Transverse colon (tissue), 4 donors: Measurements from ENCODE around the gene RUBCN. TPM values are rescaled to one million over a fixed set of nuclear protein-coding genes. Genes with fewer than 3 reads are reported as not detected.

Experiments
- DNase-seq: peaks from one replicate; pipeline ENCODE4 v3.0.0-alpha.2; 2019
- H3K27ac ChIP-seq, 4 donors: fragments of 200-600 bp; sonication (generic); 2 replicates each; pipeline ENCODE4 v1.5.1; 2016 to 2018; ENCODE audit warnings: inconsistent platforms in 4 of 4
- H3K27me3 ChIP-seq: fragments of 200-600 bp; sonication (generic); 2 replicates; pipeline ENCODE4 v1.5.1; 2017; ENCODE audit warnings: inconsistent platforms
- H3K36me3 ChIP-seq, 4 donors: fragments of 200-600 bp; sonication (generic); 2 replicates each; pipeline ENCODE4 v1.5.1; 2017 to 2019; ENCODE audit warnings: inconsistent platforms in 4 of 4
- H3K4me1 ChIP-seq, 4 donors: fragments of 200-600 bp; sonication (generic); 2 replicates each; pipeline ENCODE4 v1.5.1; 2017 to 2020; ENCODE audit warnings: inconsistent platforms in 4 of 4
- H3K4me3 ChIP-seq, 4 donors: fragments of 200-600 bp; sonication (generic); 1 replicate in 1 of 4; 2 replicates in 3 of 4; pipeline versions ENCODE4 v1.5.1 to v1.6.1; 2017 to 2019; ENCODE audit warnings: inconsistent platforms in 4 of 4
- H3K9me3 ChIP-seq, 2 donors: fragments of 200-600 bp; sonication (generic); 2 replicates each; pipeline ENCODE4 v1.5.1; 2017 to 2019; ENCODE audit warnings: inconsistent platforms in 2 of 2
- CTCF ChIP-seq, 5 experiments: fragments of 200-600 bp in 3 of 5; fragments of 450-650 bp in 2 of 5; sonication (generic) in 3 of 5; IDR thresholded peaks; 1 replicate in 2 of 5; 2 replicates in 3 of 5; pipeline ENCODE4 v1.5.1; 2016 to 2017; ENCODE audit warnings: antibody characterized with exemption in 5 of 5, inconsistent platforms in 3 of 5, mild to moderate bottlenecking in 2 of 5, moderate library complexity in 1 of 5
- EP300 ChIP-seq: sonication (generic); formaldehyde crosslinking; IDR thresholded peaks from one replicate; pipeline ENCODE4 v1.6.1; 2017; ENCODE audit warnings: antibody characterized with exemption, low read depth
- POLR2A ChIP-seq: fragments of 450-650 bp; IDR thresholded peaks from one replicate; pipeline ENCODE4 v1.6.1; 2016; ENCODE audit warnings: antibody characterized with exemption, mild to moderate bottlenecking, moderate library complexity
- POLR2AphosphoS5 ChIP-seq, 3 donors: sonication (generic); formaldehyde crosslinking; IDR thresholded peaks; one replicate each; pipeline ENCODE4 v1.6.1; 2016; ENCODE audit warnings: antibody characterized with exemption in 3 of 3
- WGBS, 2 donors: methylation state at CpG; one replicate each; pipeline ENCODE4 v1.1.5; 2018; ENCODE audit warnings: low coverage in 1 of 2; 5-methylcytosine and 5-hydroxymethylcytosine counted together
- in situ Hi-C, 4 donors: fragments of 200-750 bp; cut with MboI; loops; one replicate each; pipeline versions ENCODE4 v1.15.0 to v1.15.1; 2017; ENCODE audit warnings: low sequenced_read_pairs in 3 of 4, low pct_ligation_motif_present in 1 of 4, low pct_unique_long_range_greater_than_20kb in 1 of 4
- intact Hi-C: fragments of 100-400 bp; cut with DNase I; formaldehyde crosslinking; loops from one replicate; pipeline ENCODE4 v1.15.1; 2023; ENCODE audit warnings: low total_unique reads
- total RNA-seq, 4 donors: library from RNA; depleted of rRNA; stranded (reverse); fragments of >200 nt; gene quantifications; one replicate each; pipeline ENCODE4 v1.1.0, GENCODE V29; 2016

The RUBCN gene
- total RNA-seq, 4 donors from 2014 or later, result 32.2 to 64.7 (median 54.8) TPM

GRCh38 chr3:197722734-197723133, 14.0 kb downstream of the RUBCN start:
- H3K36me3 ChIP-seq, result no peaks in the 10 kb centered on the region
- no peaks in the 10 kb centered on the region for H3K27me3 ChIP-seq
- no peak overlapping the region for H3K4me3 ChIP-seq
- in situ Hi-C loops (no loop called here), intact Hi-C loops (no loop called here)
- DNase-seq, result no peak
- TF ChIP-seq POLR2A (no peak), POLR2AphosphoS5 (IDR thresholded peaks at IDR 0.05) (no peak), EP300 (no peak), CTCF (IDR thresholded peaks at IDR 0.05) (no peak)
- 86 to 95% methylated on average over 2 of the region's 2 CpGs for WGBS, 2 donors
- H3K9me3 ChIP-seq, result peaks cover 0 to 4% of the 10 kb centered on the region in 2 donors
- no peaks in the 10 kb centered on the region for H3K4me1 ChIP-seq
- H3K27ac ChIP-seq, result no peak overlapping the region

- Histone ChIP-seq H3K27me3 (no peaks in the 10 kb centered on the region), H3K36me3 (peaks cover 0 to 4% (median 0%) of the 10 kb centered on the region in 4 donors), H3K4me3 (no peak overlapping the region), H3K4me1 (no peaks in the 10 kb centered on the region), H3K27ac (no peak overlapping the region), H3K9me3 (peaks cover 0 to 4% of the 10 kb centered on the region in 2 donors)
- 91 to 94% methylated on average over 4 to 10 of the region's 10 CpGs for WGBS, 2 donors
- TF ChIP-seq POLR2A (no peak), CTCF (IDR thresholded peaks at IDR 0.05) (no peak), POLR2AphosphoS5 (IDR thresholded peaks at IDR 0.05) (no peak), EP300 (no peak)
- intact Hi-C loops, result no loop called here
- in situ Hi-C loops, result no loop called here
- DNase-seq, result no peak
Measured at GRCh38 chr3:197720694-197721093, 16.0 kb downstream of the RUBCN start.

DNA sequence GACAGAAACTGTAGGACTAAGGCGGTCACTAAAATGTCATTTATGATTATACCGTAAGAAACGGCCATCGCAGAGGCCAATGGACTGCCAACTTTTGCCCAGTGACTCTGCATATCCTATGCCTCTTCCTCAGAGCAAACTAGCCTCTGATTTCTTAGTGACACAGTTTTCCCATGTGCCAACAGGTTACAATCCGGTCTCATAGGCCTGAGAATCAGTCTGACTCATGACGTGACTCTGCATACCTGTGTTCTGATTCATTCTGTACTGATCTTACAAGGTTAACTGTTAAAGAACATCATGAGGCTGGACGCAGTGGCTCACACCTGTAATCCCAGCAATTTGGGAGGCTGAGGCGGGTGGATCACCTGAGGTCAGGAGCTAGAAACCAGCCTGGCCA, 17.8 kb downstream of the RUBCN start:
- H3K27me3 ChIP-seq, result no peaks in the 10 kb centered on the region
- DNase-seq, result no peak
- no peak overlapping the region for H3K27ac ChIP-seq
- TF ChIP-seq EP300, result no peak
- TF ChIP-seq POLR2AphosphoS5 (IDR thresholded peaks at IDR 0.05), result no peak
- TF ChIP-seq CTCF (IDR thresholded peaks at IDR 0.05), result no peak
- TF ChIP-seq POLR2A, result no peak
- peaks cover 0 to 4% of the 10 kb centered on the region in 2 donors for H3K9me3 ChIP-seq
- H3K4me3 ChIP-seq, result no peak overlapping the region
- WGBS, 2 donors, result 39 to 84% methylated on average over 2 to 8 of the region's 8 CpGs
- H3K36me3 ChIP-seq, result peaks cover 0 to 4% (median 2%) of the 10 kb centered on the region in 4 donors
- intact Hi-C loops, result no loop called here
- in situ Hi-C loops, result no loop called here
- peaks cover 0 to under 1% (median under 1%) of the 10 kb centered on the region in 4 donors for H3K4me1 ChIP-seq

DNA sequence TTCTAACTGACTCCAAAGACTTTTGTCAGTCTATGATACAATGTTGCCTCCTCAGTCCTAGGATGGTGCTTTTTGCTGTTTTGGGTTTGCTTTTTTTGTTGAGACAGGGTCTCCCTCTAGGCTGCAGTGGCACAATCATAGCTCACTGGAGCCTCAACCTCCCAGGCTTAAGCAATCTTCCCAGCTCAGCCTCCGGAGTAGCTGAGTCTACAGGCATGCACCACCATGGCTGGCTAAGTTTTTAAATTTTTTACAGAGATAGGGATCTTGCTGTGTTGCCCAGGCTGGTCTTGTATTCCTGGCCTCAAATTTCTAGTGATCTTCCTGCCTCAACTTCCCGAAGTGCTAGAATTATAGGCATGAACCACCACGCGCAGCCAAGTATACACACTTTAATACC, 22.5 kb downstream of the RUBCN start:
- Histone ChIP-seq H3K27me3 (no peaks in the 10 kb centered on the region), H3K27ac (peak overlapping the region; percentile 85 to 89 (median 87)), H3K4me3 (no peak overlapping the region), H3K36me3 (peaks cover 0 to 4% (median 2%) of the 10 kb centered on the region in 4 donors), H3K9me3 (no peaks in the 10 kb centered on the region), H3K4me1 (peaks cover 0 to 19% (median 14%) of the 10 kb centered on the region in 4 donors)
- 96% methylated on average over 4 of the region's 4 CpGs; no CpG with 5 or more reads in 1 of the 2 donors for WGBS, 2 donors
- in situ Hi-C loops (no loop called here), intact Hi-C loops (no loop called here)
- no peak for DNase-seq
- TF ChIP-seq POLR2AphosphoS5 (IDR thresholded peaks at IDR 0.05) (no peak), EP300 (no peak), CTCF (IDR thresholded peaks at IDR 0.05) (no peak), POLR2A (no peak)
